WTC11 (cell line): Measurements from ENCODE around the gene DYNLRB1. TPM values are rescaled to one million over a fixed set of nuclear protein-coding genes. Genes with fewer than 3 reads are reported as not detected.

ENCODE experiments used
- ATAC-seq: fragments of 200-7000 bp; cut with Tn5 transposase; 2 replicates; pipeline ENCODE4 v1.10.0; 2021; ENCODE audit warnings: mild to moderate bottlenecking, moderate library complexity
- CTCF ChIA-PET: fragments of 300-600 bp; sonication (Branson Sonifier 250); formaldehyde crosslinking; loops from one replicate; lab custom pipeline; 2021; ENCODE audit warnings: antibody characterized with exemption; lab: Charles Lee
- POLR2A ChIA-PET: fragments of 350-600 bp; sonication (Branson Sonifier 250); formaldehyde crosslinking; loops from one replicate; lab custom pipeline; 2021; ENCODE audit warnings: antibody characterized with exemption; lab: Charles Lee
- DNase-seq: peaks from one replicate; pipeline ENCODE4 v3.0.0; 2021; ENCODE audit warnings: low spot score
- H3K27ac Mint-ChIP-seq: 2 replicates; pipeline ENCODE4 v1.8.0; 2021; ENCODE audit warnings: mixed read lengths
- H3K27me3 Mint-ChIP-seq: 2 replicates; pipeline ENCODE4 v1.8.0; 2021; ENCODE audit warnings: low read depth, mild to moderate bottlenecking, moderate library complexity, mixed read lengths
- H3K36me3 Mint-ChIP-seq: 2 replicates; pipeline ENCODE4 v1.8.0; 2021; ENCODE audit warnings: mixed read lengths
- H3K4me1 Mint-ChIP-seq: 2 replicates; pipeline ENCODE4 v1.8.0; 2022; ENCODE audit warnings: mixed read lengths
- H3K4me3 Mint-ChIP-seq: 2 replicates; pipeline ENCODE4 v1.8.0; 2021; ENCODE audit warnings: mild to moderate bottlenecking, moderate library complexity, mixed read lengths
- H3K9me3 Mint-ChIP-seq: 2 replicates; pipeline ENCODE4 v1.8.0; 2021; ENCODE audit warnings: mixed read lengths
- AR ChIP-seq: fragments of 250-450 bp; sonication (Bioruptor Pico); IDR thresholded peaks from 2 replicates; pipeline ENCODE4 v1.9.0; 2021; ENCODE audit warnings: mild to moderate bottlenecking
- ATF2 ChIP-seq: sonication (generic); formaldehyde crosslinking; IDR thresholded peaks from 2 replicates; pipeline ENCODE4 v1.8.1; 2022; ENCODE audit warnings: low read depth, missing genetic modification reagents, borderline replicate concordance
- ATF3 ChIP-seq: sonication (generic); formaldehyde crosslinking; conservative IDR thresholded peaks from 2 replicates; pipeline ENCODE4 v1.8.1; 2022; ENCODE audit warnings: mild to moderate bottlenecking, missing genetic modification reagents
- CDX4 ChIP-seq: fragments of 250-450 bp; sonication (Bioruptor Pico); IDR thresholded peaks from 2 replicates; pipeline ENCODE4 v1.9.0; 2021; ENCODE audit warnings: moderate library complexity, mild to moderate bottlenecking, inconsistent platforms, borderline replicate concordance
- CREB1 ChIP-seq: sonication (generic); formaldehyde crosslinking; IDR thresholded peaks from 2 replicates; pipeline ENCODE4 v1.8.0; 2023; ENCODE audit warnings: mild to moderate bottlenecking, missing genetic modification reagents
- HMGXB4 ChIP-seq: sonication (generic); formaldehyde crosslinking; IDR thresholded peaks from 2 replicates; pipeline ENCODE4 v1.8.1; 2023; ENCODE audit warnings: mild to moderate bottlenecking, moderate library complexity, missing genetic modification reagents
- NFATC4 ChIP-seq: fragments of 250-450 bp; sonication (Bioruptor Pico); IDR thresholded peaks from 2 replicates; pipeline ENCODE4 v1.9.0; 2021; ENCODE audit warnings: mild to moderate bottlenecking
- NFE2L1 ChIP-seq: sonication (generic); formaldehyde crosslinking; IDR thresholded peaks from 2 replicates; pipeline ENCODE4 v1.8.1; 2023; ENCODE audit warnings: missing genetic modification reagents
- RELA ChIP-seq: sonication (generic); formaldehyde crosslinking; IDR thresholded peaks from 2 replicates; pipeline ENCODE4 v1.8.1; 2022; ENCODE audit warnings: missing genetic modification reagents, mild to moderate bottlenecking, borderline replicate concordance
- SMAD3 ChIP-seq: sonication (generic); formaldehyde crosslinking; IDR thresholded peaks from 2 replicates; pipeline ENCODE4 v1.8.0; 2022; ENCODE audit warnings: missing genetic modification reagents, mild to moderate bottlenecking, borderline replicate concordance
- TP53 ChIP-seq: sonication (generic); formaldehyde crosslinking; IDR thresholded peaks from 2 replicates; pipeline ENCODE4 v1.8.1; 2023; ENCODE audit warnings: mild to moderate bottlenecking, missing genetic modification reagents
- ZNF281 ChIP-seq: sonication (generic); formaldehyde crosslinking; IDR thresholded peaks from 2 replicates; pipeline ENCODE4 v1.8.0; 2023; ENCODE audit warnings: mild to moderate bottlenecking, missing genetic modification reagents
- ZNF425 ChIP-seq: fragments of 250-450 bp; sonication (Bioruptor Pico); conservative IDR thresholded peaks from 2 replicates; pipeline ENCODE4 v1.9.0; 2021; ENCODE audit warnings: mild to moderate bottlenecking
- ZNF512 ChIP-seq: sonication (generic); formaldehyde crosslinking; IDR thresholded peaks from 2 replicates; pipeline ENCODE4 v1.8.1; 2022; ENCODE audit warnings: missing genetic modification reagents, borderline replicate concordance
- ZSCAN18 ChIP-seq: fragments of 250-450 bp; sonication (Bioruptor Pico); IDR thresholded peaks from 2 replicates; pipeline ENCODE4 v2.1.2; 2022; ENCODE audit warnings: mild to moderate bottlenecking, moderate library complexity
- total RNA-seq: library from RNA; stranded (reverse); gene quantifications from 3 replicates; pipeline ENCODE4 v1.2.3, GENCODE V29; 2021

Gene DYNLRB1
- total RNA-seq, 1 experiment from 2014 or later: 99.3 TPM

- no peak for TF ChIP-seq SMAD3
- no peak for TF ChIP-seq ZNF281 (CRISPR knock-in tag)
- TF ChIP-seq HMGXB4 (CRISPR knock-in tag): no peak
Measured at GRCh38 chr20:34575756-34576155, 59.5 kb downstream of the DYNLRB1 start (continued).

- Mint-ChIP-seq H3K36me3 (peaks cover 8% of the 10 kb centered on the region; the same call in 1 of the 2 replicates), H3K4me1 (no peaks in the 10 kb centered on the region), H3K27me3 (no peaks in the 10 kb centered on the region)
- TF ChIP-seq CREB1 (CRISPR knock-in tag): no peak
- no peak for TF ChIP-seq ZNF512 (CRISPR knock-in tag)
- TF ChIP-seq ATF2 (CRISPR knock-in tag): no peak
- TF ChIP-seq NFE2L1 (CRISPR knock-in tag): no peak
- TF ChIP-seq TP53 (CRISPR knock-in tag): no peak
- TF ChIP-seq ZSCAN18 (CRISPR knock-in tag): no peak
- TF ChIP-seq SMAD3: no peak
- no peak for TF ChIP-seq RELA
- TF ChIP-seq ZNF425 (CRISPR knock-in tag): no peak
- no peak for TF ChIP-seq CDX4 (CRISPR knock-in tag)
- no peak for TF ChIP-seq ATF3
- no peak for TF ChIP-seq AR (CRISPR knock-in tag)
- no peak for TF ChIP-seq NFATC4 (CRISPR knock-in tag)
- TF ChIP-seq, all 79 proteins: peak for 0
- ChIA-PET POLR2A (no interaction called here), CTCF (no interaction called here)
- Mint-ChIP-seq H3K4me3 (no peak overlapping the region), H3K27ac (no peak overlapping the region), H3K9me3 (no peaks in the 10 kb centered on the region)
- ATAC-seq (no peak), DNase-seq (no peak)
Measured at GRCh38 chr20:34577061-34577460, 60.8 kb downstream of the DYNLRB1 start.
